Memory B cell (primary cell): ENCODE results near the gene SLC27A3.
A peak's percentile ranks its signal among the peaks of the same experiment; 100 is the strongest.

ENCODE experiments used
- ATAC-seq: fragments of 150-1000 bp; cut with Tn5 transposase; 2 replicates; pipeline ENCODE4 v1.10.0; 2021; ENCODE audit warnings: low read depth, mild to moderate bottlenecking, moderate library complexity
- DNase-seq, 2 donors: peaks; one replicate each; pipeline ENCODE4 v3.0.0; 2022; ENCODE audit warnings: low spot score in 2 of 2
- H3K27ac Mint-ChIP-seq: one replicate; pipeline ENCODE4 v1.8.0; 2022; ENCODE audit warnings: mild to moderate bottlenecking, moderate library complexity, mixed read lengths
- H3K27me3 Mint-ChIP-seq: one replicate; pipeline ENCODE4 v1.8.0; 2022; ENCODE audit warnings: mixed read lengths
- H3K36me3 Mint-ChIP-seq: one replicate; pipeline ENCODE4 v1.8.0; 2022; ENCODE audit warnings: mild to moderate bottlenecking, mixed read lengths
- H3K4me1 Mint-ChIP-seq: one replicate; pipeline ENCODE4 v1.8.0; 2022; ENCODE audit warnings: mixed read lengths
- H3K4me3 Mint-ChIP-seq: one replicate; pipeline ENCODE4 v1.8.0; 2022; ENCODE audit warnings: mild to moderate bottlenecking, moderate library complexity, mixed read lengths
- H3K9me3 Mint-ChIP-seq: one replicate; pipeline ENCODE4 v1.8.0; 2022; ENCODE audit warnings: mixed read lengths

The SLC27A3 gene

GRCh38 chr1:153771261-153771660, 3.9 kb upstream of the SLC27A3 start:
- no peaks in the 10 kb centered on the region for H3K27me3 Mint-ChIP-seq
- H3K9me3 Mint-ChIP-seq: no peaks in the 10 kb centered on the region
- H3K27ac Mint-ChIP-seq: no peak overlapping the region
- DNase-seq (no peak), ATAC-seq (no peak)
- no peak overlapping the region for H3K4me3 Mint-ChIP-seq
- H3K4me1 Mint-ChIP-seq: peaks cover 12% of the 10 kb centered on the region
- peaks cover 20% of the 10 kb centered on the region for H3K36me3 Mint-ChIP-seq

GRCh38 chr1:153771841-153772593, 3.2 kb upstream of the SLC27A3 start:
- H3K4me1 Mint-ChIP-seq: peaks cover 17% of the 10 kb centered on the region
- peaks cover 20% of the 10 kb centered on the region for H3K36me3 Mint-ChIP-seq
- no peaks in the 10 kb centered on the region for H3K9me3 Mint-ChIP-seq
- no peak for DNase-seq
- no peak for ATAC-seq
- no peak overlapping the region for H3K27ac Mint-ChIP-seq
- no peaks in the 10 kb centered on the region for H3K27me3 Mint-ChIP-seq
- no peak overlapping the region for H3K4me3 Mint-ChIP-seq

DNA sequence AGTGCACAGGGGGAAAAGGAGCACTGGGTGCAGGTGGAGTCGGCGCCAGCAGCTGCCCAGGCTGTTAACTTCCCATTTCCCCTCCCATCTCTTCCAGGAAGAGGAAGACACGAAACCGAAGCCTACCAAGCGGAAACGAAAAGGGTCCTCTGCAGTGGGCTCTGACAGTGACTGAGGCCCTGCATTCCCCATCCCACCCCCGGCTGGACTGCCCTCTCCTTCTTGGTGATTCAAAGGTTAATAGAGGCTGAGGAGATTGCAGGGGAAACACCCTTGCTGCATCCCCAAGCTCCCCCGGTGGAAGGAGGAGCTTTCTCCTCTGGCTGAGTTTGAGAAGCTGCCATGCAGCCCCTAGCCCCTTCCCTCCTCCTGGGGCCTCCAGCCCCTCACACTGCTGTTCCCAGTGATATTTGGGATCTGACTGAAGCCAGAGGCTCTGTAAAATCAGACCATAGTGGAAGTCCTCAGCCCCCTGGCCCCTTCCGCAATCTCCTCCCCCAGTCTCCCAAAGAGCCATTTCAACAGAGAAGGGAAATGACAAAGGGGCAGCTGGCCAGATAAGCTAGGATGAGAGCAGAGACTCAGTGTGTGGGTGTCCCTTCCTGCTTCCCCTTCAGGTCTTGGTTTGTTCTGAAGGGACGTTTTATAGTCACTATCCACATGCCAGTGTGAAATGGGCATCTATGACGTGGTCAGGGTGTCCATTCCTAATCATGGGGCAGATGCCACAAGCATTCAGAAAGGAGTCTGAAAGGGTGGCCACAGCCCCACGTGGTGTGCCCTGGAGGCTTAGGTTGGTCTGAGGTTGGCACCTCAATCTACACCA, 1.9 kb upstream of the SLC27A3 start:
- no peak overlapping the region for H3K27ac Mint-ChIP-seq
- no peak for ATAC-seq

DNA sequence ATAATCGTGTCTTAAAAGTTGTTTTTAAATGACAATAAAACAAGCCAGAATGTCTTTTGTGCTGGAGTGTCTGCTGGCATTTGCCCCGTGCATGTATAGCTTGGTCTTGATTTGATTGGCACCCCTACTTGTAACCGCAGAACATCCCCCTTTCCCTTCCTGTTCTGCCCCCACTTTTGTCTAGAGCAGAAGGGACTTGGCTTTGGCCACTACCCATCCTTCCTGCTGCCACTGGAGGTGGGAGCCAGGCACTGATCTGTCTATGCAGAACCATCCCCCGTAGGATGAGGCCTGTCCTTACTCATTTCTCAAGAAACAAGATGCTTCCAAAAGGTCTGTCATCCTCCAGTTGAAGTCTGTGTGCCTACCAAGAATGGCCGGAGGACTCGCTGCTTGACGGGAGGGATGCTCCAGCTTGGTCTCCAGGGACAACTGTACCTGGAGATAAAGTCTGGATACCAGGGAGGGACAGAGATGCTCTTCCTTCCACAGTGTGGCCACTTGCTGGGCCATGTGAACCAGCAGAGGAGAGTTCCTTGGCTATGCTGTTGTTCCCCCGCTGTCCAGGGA, 1.1 kb upstream of the SLC27A3 start:
- peaks cover 8% of the 10 kb centered on the region for H3K36me3 Mint-ChIP-seq
- H3K9me3 Mint-ChIP-seq: no peaks in the 10 kb centered on the region
- no peak overlapping the region for H3K4me3 Mint-ChIP-seq
- peaks cover 22% of the 10 kb centered on the region for H3K4me1 Mint-ChIP-seq
- ATAC-seq (no peak), DNase-seq (no peak)
- H3K27me3 Mint-ChIP-seq: no peaks in the 10 kb centered on the region
- H3K27ac Mint-ChIP-seq: no peak overlapping the region

More for the DNA sequence above, 1.9 kb upstream of the SLC27A3 start:
- H3K36me3 Mint-ChIP-seq: peaks cover 11% of the 10 kb centered on the region
- H3K27me3 Mint-ChIP-seq: no peaks in the 10 kb centered on the region
- H3K9me3 Mint-ChIP-seq: no peaks in the 10 kb centered on the region
- no peak overlapping the region for H3K4me3 Mint-ChIP-seq
- no peak for DNase-seq
- H3K4me1 Mint-ChIP-seq: peaks cover 22% of the 10 kb centered on the region

GRCh38 chr1:153775458-153776327, 486 bp downstream of the SLC27A3 start:
- Mint-ChIP-seq H3K27ac (peak overlapping the region; percentile 67), H3K27me3 (no peaks in the 10 kb centered on the region), H3K4me1 (peaks cover 16% of the 10 kb centered on the region), H3K9me3 (no peaks in the 10 kb centered on the region), H3K36me3 (peaks cover 4% of the 10 kb centered on the region), H3K4me3 (peak overlapping the region; percentile 87)
- ATAC-seq (peak; percentile 80), DNase-seq (peak; percentile 54 to 58)

- no peak overlapping the region for H3K27ac Mint-ChIP-seq
- ATAC-seq: no peak
These were observed 1.1 kb downstream of the SLC27A3 start for GRCh38 chr1:153776352-153776751.

GRCh38 chr1:153776845-153777370, 1.7 kb downstream of the SLC27A3 start:
- no peak for ATAC-seq
- H3K9me3 Mint-ChIP-seq: no peaks in the 10 kb centered on the region

More at GRCh38 chr1:153776352-153776751, 1.1 kb downstream of the SLC27A3 start:
- Mint-ChIP-seq H3K36me3 (peaks cover 4% of the 10 kb centered on the region), H3K27me3 (no peaks in the 10 kb centered on the region), H3K4me1 (peaks cover 15% of the 10 kb centered on the region), H3K4me3 (peak overlapping the region; percentile 87), H3K9me3 (no peaks in the 10 kb centered on the region)
- no peak for DNase-seq

GRCh38 chr1:153777648-153778047, 2.4 kb downstream of the SLC27A3 start:
- peak overlapping the region; percentile 3 for H3K27ac Mint-ChIP-seq
- H3K4me3 Mint-ChIP-seq: no peak overlapping the region
- no peaks in the 10 kb centered on the region for H3K9me3 Mint-ChIP-seq
- DNase-seq (no peak), ATAC-seq (no peak)
- H3K27me3 Mint-ChIP-seq: no peaks in the 10 kb centered on the region
- peaks cover 2% of the 10 kb centered on the region for H3K36me3 Mint-ChIP-seq
- peaks cover 15% of the 10 kb centered on the region for H3K4me1 Mint-ChIP-seq

More at GRCh38 chr1:153776845-153777370, 1.7 kb downstream of the SLC27A3 start:
- DNase-seq: no peak
- Mint-ChIP-seq H3K36me3 (peaks cover 4% of the 10 kb centered on the region), H3K27ac (peak overlapping the region; percentile 3), H3K4me1 (peaks cover 15% of the 10 kb centered on the region), H3K27me3 (no peaks in the 10 kb centered on the region), H3K4me3 (peak overlapping the region; percentile 63)

GRCh38 chr1:153778051-153778823, 3.0 kb downstream of the SLC27A3 start:
- Mint-ChIP-seq H3K27ac (no peak overlapping the region), H3K9me3 (no peaks in the 10 kb centered on the region), H3K27me3 (no peaks in the 10 kb centered on the region), H3K4me1 (peaks cover 17% of the 10 kb centered on the region), H3K4me3 (no peak overlapping the region), H3K36me3 (peaks cover 2% of the 10 kb centered on the region)
- no peak for DNase-seq
- ATAC-seq: no peak

DNA sequence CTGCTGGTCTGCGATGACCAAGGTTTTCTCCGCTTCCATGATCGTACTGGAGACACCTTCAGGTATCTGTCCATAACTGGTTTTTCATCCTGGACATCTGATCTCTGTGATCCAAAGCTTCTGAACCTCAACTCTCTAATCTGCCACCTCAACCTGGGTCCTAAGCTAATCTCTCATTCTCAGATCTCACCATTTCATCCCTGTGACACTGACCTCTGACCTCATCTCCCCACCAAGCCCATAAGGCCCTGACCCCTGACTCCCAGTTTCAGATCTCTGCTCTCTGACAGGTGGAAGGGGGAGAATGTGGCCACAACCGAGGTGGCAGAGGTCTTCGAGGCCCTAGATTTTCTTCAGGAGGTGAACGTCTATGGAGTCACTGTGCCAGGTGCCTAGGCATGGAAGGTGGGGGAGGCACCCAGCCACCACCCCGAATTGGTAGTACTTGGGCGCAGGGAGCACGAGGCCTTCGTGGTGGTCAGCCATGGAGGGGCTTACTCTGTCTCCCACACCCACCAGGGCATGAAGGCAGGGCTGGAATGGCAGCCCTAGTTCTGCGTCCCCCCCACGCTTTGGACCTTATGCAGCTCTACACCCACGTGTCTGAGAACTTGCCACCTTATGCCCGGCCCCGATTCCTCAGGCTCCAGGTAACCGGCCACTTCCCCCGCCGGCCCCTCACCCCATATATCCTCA, 3.8 kb downstream of the SLC27A3 start:
- Mint-ChIP-seq H3K4me3 (no peak overlapping the region), H3K27ac (no peak overlapping the region), H3K4me1 (peaks cover 19% of the 10 kb centered on the region)

GRCh38 chr1:153779781-153780541, 4.8 kb downstream of the SLC27A3 start:
- no peaks in the 10 kb centered on the region for H3K9me3 Mint-ChIP-seq
- peaks cover 2% of the 10 kb centered on the region for H3K36me3 Mint-ChIP-seq
- no peak overlapping the region for H3K4me3 Mint-ChIP-seq
- DNase-seq: no peak
- no peaks in the 10 kb centered on the region for H3K27me3 Mint-ChIP-seq
- no peak overlapping the region for H3K27ac Mint-ChIP-seq
- no peak for ATAC-seq
- peaks cover 17% of the 10 kb centered on the region for H3K4me1 Mint-ChIP-seq

More for the DNA sequence above, 3.8 kb downstream of the SLC27A3 start:
- ATAC-seq: no peak
- no peaks in the 10 kb centered on the region for H3K27me3 Mint-ChIP-seq
- peaks cover 2% of the 10 kb centered on the region for H3K36me3 Mint-ChIP-seq
- no peaks in the 10 kb centered on the region for H3K9me3 Mint-ChIP-seq
- no peak for DNase-seq

GRCh38 chr1:153780551-153780950, 5.3 kb downstream of the SLC27A3 start:
- H3K27ac Mint-ChIP-seq: no peak overlapping the region
- no peak overlapping the region for H3K4me3 Mint-ChIP-seq
- H3K27me3 Mint-ChIP-seq: no peaks in the 10 kb centered on the region
- H3K36me3 Mint-ChIP-seq: peaks cover 2% of the 10 kb centered on the region
- DNase-seq (no peak), ATAC-seq (no peak)
- H3K9me3 Mint-ChIP-seq: no peaks in the 10 kb centered on the region
- H3K4me1 Mint-ChIP-seq: peaks cover 22% of the 10 kb centered on the region
